LNCAP (cell line): Measurements from ENCODE around the gene MACROD1.

ENCODE experiments used
- TF ChIP-seq, protein P1 (sequence below): fragments of 450-650 bp; IDR thresholded peaks from 2 replicates; pipeline ENCODE4 v1.5.1; 2017; ENCODE audit warnings: mild to moderate bottlenecking

Gene MACROD1

DNA sequence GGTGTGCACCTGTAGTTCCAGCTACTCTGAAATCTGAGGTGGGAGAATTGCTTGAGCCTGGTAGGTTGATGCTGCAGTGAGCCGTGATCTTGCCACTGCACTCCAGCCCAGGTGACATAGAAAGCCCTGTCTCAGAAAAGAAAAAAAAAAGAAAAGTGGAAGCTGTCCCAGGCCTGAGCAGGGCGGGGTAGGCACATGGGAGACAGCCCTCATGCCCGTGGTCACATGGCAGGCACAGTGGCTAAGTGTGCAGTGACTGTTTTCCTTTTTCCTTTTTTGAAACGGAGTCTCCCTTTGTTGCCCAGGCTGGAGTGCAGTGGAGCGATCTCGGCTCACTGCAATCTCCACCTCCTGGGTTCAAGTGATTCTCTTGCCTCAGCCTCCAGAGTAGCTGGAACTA is 171.9 kb downstream of the MACROD1 start:
- TF ChIP-seq, protein P1, sequence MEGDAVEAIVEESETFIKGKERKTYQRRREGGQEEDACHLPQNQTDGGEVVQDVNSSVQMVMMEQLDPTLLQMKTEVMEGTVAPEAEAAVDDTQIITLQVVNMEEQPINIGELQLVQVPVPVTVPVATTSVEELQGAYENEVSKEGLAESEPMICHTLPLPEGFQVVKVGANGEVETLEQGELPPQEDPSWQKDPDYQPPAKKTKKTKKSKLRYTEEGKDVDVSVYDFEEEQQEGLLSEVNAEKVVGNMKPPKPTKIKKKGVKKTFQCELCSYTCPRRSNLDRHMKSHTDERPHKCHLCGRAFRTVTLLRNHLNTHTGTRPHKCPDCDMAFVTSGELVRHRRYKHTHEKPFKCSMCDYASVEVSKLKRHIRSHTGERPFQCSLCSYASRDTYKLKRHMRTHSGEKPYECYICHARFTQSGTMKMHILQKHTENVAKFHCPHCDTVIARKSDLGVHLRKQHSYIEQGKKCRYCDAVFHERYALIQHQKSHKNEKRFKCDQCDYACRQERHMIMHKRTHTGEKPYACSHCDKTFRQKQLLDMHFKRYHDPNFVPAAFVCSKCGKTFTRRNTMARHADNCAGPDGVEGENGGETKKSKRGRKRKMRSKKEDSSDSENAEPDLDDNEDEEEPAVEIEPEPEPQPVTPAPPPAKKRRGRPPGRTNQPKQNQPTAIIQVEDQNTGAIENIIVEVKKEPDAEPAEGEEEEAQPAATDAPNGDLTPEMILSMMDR: no peak

DNA sequence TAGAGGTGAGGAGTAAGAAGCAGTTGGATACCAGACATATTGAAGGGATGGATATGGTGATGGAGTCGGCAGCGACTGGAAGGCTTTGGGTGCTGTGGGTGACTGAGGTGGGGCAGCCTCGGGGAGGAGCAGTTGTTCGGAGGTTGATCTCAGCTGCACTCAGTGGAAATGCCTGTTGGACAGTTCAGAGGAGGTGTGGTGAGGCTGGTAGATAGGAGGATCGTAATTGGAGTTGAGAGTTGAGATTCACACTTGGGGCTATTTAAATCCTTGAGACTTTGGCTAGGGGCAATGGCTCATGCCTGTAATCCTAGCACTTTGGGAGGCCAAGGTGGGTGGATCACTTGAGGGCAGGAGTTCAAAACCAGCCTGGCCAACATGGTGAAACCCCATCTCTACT is 172.8 kb downstream of the MACROD1 start:
- TF ChIP-seq, protein P1: no peak

DNA sequence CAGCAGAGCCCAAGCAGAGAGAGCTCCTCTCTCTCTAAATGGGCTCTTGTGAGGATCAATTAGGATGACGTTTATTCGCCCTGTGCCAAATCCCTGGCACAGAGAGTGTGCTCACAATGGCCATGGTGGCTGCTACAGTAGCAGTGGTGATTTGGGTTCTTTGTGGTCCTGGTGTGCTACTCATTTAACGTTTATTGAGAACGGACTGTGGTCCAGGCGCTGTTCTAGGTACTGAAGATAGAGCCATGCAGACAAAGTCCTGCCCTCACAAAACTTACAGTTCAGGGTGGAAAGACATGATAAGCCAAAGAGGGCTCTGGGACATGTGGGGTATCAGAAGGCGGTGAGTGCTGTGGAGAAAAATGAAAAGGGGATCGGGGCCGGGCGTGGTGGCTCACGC is 174.4 kb downstream of the MACROD1 start:
- TF ChIP-seq, protein P1: no peak

DNA sequence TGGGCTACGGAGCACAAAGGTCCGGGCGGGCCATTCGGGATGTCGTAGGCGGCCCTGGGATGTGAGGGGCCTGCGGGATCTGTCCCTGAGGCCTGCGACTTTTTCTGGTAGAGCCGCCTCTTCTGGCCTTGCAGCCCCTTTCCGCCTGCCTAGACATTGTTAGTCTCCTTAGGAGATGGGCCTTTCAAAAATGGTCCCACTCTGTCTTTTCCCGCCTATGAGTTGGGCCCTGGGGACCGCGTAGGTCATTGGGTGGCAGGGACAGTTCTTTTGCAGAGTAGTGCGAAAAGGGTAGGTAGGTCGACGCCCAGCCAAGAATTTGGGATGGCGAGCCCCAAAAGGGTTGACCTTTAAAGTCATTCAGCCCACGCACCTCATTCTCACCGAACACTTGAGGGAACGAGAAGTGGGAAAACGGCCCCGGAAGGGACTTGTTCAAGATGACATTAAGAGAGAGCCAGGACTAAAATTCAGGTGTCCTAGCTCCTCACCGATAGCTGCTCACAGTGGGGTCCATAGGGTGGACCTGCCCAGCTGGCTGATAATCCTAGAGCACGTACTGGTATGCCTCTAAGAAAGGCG is 178.9 kb downstream of the MACROD1 start:
- TF ChIP-seq, protein P1: no peak

DNA sequence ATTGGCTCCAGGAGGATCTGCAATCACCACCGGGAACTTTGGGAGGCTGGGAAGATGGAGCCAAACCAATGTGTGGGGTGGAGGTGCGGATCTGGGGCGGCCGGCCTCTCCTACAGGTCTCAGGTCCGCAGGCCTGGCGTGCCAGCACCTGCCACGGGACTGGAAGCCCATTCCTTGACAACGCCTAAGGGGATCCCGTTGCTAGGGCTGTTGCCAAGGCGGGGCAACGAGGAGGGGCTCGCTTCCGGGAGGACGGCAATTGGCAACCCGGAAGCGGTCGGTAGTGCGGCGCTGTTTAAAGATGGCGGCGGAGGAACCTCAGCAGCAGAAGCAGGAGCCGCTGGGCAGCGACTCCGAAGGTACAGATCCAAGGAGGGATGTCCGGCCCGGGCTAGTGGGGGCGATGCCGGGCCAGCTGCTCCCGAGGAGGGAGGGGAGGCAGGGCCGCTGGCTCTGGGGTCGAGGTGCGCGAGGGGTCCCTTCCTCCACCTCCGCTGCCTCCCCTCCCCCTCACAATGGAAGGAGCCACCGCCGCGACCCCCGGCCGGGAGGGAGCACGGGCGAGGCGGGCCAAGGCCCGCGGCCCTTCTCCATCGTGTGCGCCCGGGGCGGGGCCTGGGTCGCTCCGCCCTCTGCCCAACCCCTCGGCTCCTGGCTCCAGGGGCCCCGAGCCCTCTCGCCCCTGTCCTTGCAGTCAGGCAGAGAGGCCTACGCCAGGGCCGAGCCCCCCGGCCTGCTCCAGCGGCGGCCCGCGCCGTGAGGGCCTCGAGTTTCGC is 179.6 kb downstream of the MACROD1 start, which contains the start of gene OTUB1:
OTUB1 (plus strand) TSS at position 283 of the 776 bp plus-strand sequence; CDS start at position 302, 19 bp downstream.
- TF ChIP-seq, protein P1: no peak

DNA sequence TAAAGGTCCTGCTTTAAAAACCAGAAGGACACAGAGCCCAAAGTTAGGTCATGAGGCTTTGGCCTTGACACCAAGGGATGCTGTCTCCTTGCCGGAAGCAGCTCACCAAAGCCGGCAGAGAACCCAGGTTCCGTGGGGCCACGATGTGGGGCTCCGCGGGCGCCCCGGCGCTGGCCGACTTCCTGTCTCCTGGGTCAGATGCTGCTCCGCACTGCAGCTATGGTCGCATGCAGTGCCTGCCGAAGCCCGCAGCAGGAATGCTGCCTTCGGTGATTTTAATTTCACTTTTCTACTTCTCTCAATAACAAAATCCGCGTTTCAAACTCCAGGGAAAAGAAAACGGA is 180.1 kb downstream of the MACROD1 start:
- TF ChIP-seq, protein P1: no peak

DNA sequence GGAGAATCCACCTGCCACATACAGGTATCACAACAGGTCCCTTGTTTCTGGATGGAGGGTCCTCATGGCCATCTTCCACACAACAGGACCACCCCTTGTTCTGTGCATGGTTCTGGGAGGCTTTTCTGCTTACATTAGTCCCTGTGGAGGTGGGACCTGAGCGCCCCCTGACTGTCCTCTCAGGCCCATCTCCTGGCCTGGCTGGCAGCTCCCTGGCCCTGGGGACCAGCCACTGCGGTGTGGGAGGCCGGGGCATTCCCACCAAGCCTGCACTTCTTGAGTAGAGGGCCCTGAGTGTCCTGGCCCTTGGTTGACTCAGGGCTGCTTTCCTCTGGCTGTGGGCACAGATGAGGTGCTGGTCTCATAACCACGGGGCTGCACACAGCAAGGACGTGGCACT is 186.5 kb downstream of the MACROD1 start:
- TF ChIP-seq, protein P1: no peak
